GM15510 (cell line): ENCODE measurements around the gene BMERB1.

Source experiments
- POLR2A ChIP-seq: IDR thresholded peaks from 3 replicates; pipeline ENCODE4 v1.6.1; 2011; ENCODE audit warnings: borderline replicate concordance; ENCODE audit not compliant: insufficient read length; ENCODE audit errors: extremely low read depth

The BMERB1 gene

GRCh38 chr16:15427648-15428239, 6.6 kb upstream of the BMERB1 start:
- no peak for TF ChIP-seq POLR2A

GRCh38 chr16:15434079-15434424, 336 bp upstream of the BMERB1 start:
- TF ChIP-seq POLR2A: no peak

GRCh38 chr16:15435216-15435864, 952 bp downstream of the BMERB1 start:
- TF ChIP-seq POLR2A: no peak

- TF ChIP-seq POLR2A: no peak
These were observed 4.7 kb downstream of the BMERB1 start for GRCh38 chr16:15439102-15439501.

GRCh38 chr16:15439521-15439920, 5.1 kb downstream of the BMERB1 start:
- no peak for TF ChIP-seq POLR2A

- no peak for TF ChIP-seq POLR2A
These were observed 6.5 kb downstream of the BMERB1 start for GRCh38 chr16:15440852-15441251.

- no peak for TF ChIP-seq POLR2A
These were observed 9.4 kb downstream of the BMERB1 start for GRCh38 chr16:15443753-15444152.

GRCh38 chr16:15444264-15444663, 9.9 kb downstream of the BMERB1 start:
- no peak for TF ChIP-seq POLR2A

GRCh38 chr16:15445450-15445849, 11.1 kb downstream of the BMERB1 start:
- no peak for TF ChIP-seq POLR2A

- TF ChIP-seq POLR2A: no peak
These were observed 12.5 kb downstream of the BMERB1 start for GRCh38 chr16:15446901-15447300.

- TF ChIP-seq POLR2A: no peak
These were observed 16.2 kb downstream of the BMERB1 start for GRCh38 chr16:15450624-15451023.

GRCh38 chr16:15451098-15451731, 16.8 kb downstream of the BMERB1 start:
- no peak for TF ChIP-seq POLR2A

GRCh38 chr16:15452246-15452855, 18.0 kb downstream of the BMERB1 start:
- no peak for TF ChIP-seq POLR2A

- TF ChIP-seq POLR2A: no peak
These were observed 23.0 kb downstream of the BMERB1 start for GRCh38 chr16:15457400-15457799.

GRCh38 chr16:15457958-15458357, 23.6 kb downstream of the BMERB1 start:
- TF ChIP-seq POLR2A: no peak

GRCh38 chr16:15459791-15460190, 25.4 kb downstream of the BMERB1 start:
- no peak for TF ChIP-seq POLR2A
